Measurements from ENCODE around the gene SPC24. TPM values are rescaled to one million over a fixed set of nuclear protein-coding genes. Genes with fewer than 3 reads are reported as not detected.

The SPC24 gene
- total and polyA plus RNA-seq, 2 donors (not counting 1 experiment from before 2014, with no cell fraction given) = 0.12 to 0.15 TPM

GRCh38 chr19:11152318-11153062, 3.1 kb downstream of the SPC24 start:
- Histone ChIP-seq H3K4me1 (ENCODE audit: control insufficient read depth in 2 of 2, insufficient read depth in 2 of 2, low read length in 2 of 2) (peaks cover 10 to 14% of the 10 kb centered on the region in 2 donors), H3K36me3 (replicated peaks in 1 of 2; ENCODE audit: control extremely low read depth in 1 of 2, control insufficient read depth in 1 of 2, extremely low read depth in 1 of 2, insufficient read depth in 2 of 2, low read length in 1 of 2) (no peaks in the 10 kb centered on the region), H3K9ac (ENCODE audit: low read length) (no peak overlapping the region), H3K27me3 (replicated peaks in 1 of 4; ENCODE audit: control extremely low read depth in 1 of 4, control insufficient read depth in 3 of 4, insufficient read depth in 4 of 4, low read length in 3 of 4) (peaks cover 0 to 4% (median 0%) of the 10 kb centered on the region in 4 experiments), H4K20me1 (ENCODE audit: control insufficient read depth, insufficient read depth, low read length, poor library complexity, severe bottlenecking) (no peaks in the 10 kb centered on the region), H2AFZ (ENCODE audit: insufficient read depth, low read depth, low read length, poor library complexity, severe bottlenecking) (no peak overlapping the region), H3K4me3 (ENCODE audit: control extremely low read depth in 1 of 5, extremely low read depth in 1 of 5, insufficient read depth in 1 of 5, low read depth in 2 of 5, low read length in 4 of 5) (no peak overlapping the region), H3K4me2 (replicated peaks; ENCODE audit: low read depth, low read length, poor library complexity, severe bottlenecking) (no peak overlapping the region), H3K79me2 (ENCODE audit: control insufficient read depth, insufficient read depth, low read length) (peaks cover 15% of the 10 kb centered on the region), H3K27ac (ENCODE audit: low read length in 2 of 2) (no peak overlapping the region), H3K9me3 (ENCODE audit: control extremely low read depth in 1 of 3, control insufficient read depth in 2 of 3, insufficient read depth in 1 of 3, low read length in 2 of 3) (peaks cover 0 to 2% (median 0%) of the 10 kb centered on the region in 3 donors)
- H3K4me1 Mint-ChIP-seq = peaks cover 10% of the 10 kb centered on the region
- ATAC-seq (ENCODE audit: low read depth) (no peak), DNase-seq (no peak)
- no peaks in the 10 kb centered on the region for H3K9me3 Mint-ChIP-seq (ENCODE audit: insufficient read depth)
- 97% methylated on average over 10 of the region's 11 CpGs for WGBS (ENCODE audit: insufficient coverage)
- ChIA-PET POLR2A (no interaction called here), CTCF (interaction anchor here (0.8 kb wide), 1 partner anchor 117 kb away, joined by 3 read pairs; no protein-coding TSS in a partner anchor)
- intact Hi-C loops (cut with micrococcal nuclease) = loop anchor here (10.0 kb wide), 1 partner anchor 278 kb away; the partner anchor contains the start of gene CARM1
- TF ChIP-seq EZH2 (IDR thresholded peaks at IDR 0.05; ENCODE audit: borderline replicate concordance, insufficient read depth, low read depth, low read length, poor library complexity, severe bottlenecking) = no peak
- TF ChIP-seq, protein P1, sequence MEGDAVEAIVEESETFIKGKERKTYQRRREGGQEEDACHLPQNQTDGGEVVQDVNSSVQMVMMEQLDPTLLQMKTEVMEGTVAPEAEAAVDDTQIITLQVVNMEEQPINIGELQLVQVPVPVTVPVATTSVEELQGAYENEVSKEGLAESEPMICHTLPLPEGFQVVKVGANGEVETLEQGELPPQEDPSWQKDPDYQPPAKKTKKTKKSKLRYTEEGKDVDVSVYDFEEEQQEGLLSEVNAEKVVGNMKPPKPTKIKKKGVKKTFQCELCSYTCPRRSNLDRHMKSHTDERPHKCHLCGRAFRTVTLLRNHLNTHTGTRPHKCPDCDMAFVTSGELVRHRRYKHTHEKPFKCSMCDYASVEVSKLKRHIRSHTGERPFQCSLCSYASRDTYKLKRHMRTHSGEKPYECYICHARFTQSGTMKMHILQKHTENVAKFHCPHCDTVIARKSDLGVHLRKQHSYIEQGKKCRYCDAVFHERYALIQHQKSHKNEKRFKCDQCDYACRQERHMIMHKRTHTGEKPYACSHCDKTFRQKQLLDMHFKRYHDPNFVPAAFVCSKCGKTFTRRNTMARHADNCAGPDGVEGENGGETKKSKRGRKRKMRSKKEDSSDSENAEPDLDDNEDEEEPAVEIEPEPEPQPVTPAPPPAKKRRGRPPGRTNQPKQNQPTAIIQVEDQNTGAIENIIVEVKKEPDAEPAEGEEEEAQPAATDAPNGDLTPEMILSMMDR (IDR thresholded peaks at IDR 0.05) = no peak
- no peaks in the 10 kb centered on the region for H3K27me3 Mint-ChIP-seq
- no peak overlapping the region for H3K27ac Mint-ChIP-seq
- no peak overlapping the region for H3K4me3 Mint-ChIP-seq

DNA sequence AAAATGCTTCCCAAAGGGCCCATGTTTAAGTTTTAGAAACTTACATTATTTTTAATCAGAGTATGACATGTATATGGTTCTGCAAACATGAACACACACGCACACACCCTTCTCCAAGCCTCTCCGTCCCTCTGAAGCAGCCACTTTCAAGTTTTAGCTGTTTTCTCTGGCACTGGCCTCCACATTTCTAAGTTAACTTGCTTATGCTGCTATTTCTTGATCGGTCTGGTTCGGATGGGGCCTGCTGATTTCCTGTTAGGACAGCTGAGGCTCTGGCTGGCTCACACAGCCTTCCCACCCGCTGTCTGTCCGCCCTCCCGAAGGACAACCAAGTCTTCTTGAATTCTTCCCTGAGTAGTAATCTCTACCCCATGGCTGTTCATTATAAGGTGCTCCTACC, 4.4 kb downstream of the SPC24 start:
- no peaks in the 10 kb centered on the region for H3K36me3 ChIP-seq (replicated peaks in 1 of 2; ENCODE audit: control extremely low read depth in 1 of 2, control insufficient read depth in 1 of 2, extremely low read depth in 1 of 2, insufficient read depth in 2 of 2, low read length in 1 of 2)
- H3K9me3 ChIP-seq (ENCODE audit: control extremely low read depth in 1 of 3, control insufficient read depth in 2 of 3, insufficient read depth in 1 of 3, low read length in 2 of 3) = no peaks in the 10 kb centered on the region
- H3K4me1 ChIP-seq (ENCODE audit: control insufficient read depth in 2 of 2, insufficient read depth in 2 of 2, low read length in 2 of 2) = peaks cover 9 to 12% of the 10 kb centered on the region in 2 donors
- DNase-seq (no peak), ATAC-seq (ENCODE audit: low read depth) (no peak)
- no peak overlapping the region for H3K27ac Mint-ChIP-seq
- intact Hi-C loops (cut with micrococcal nuclease) = loop anchor here (10.0 kb wide), 1 partner anchor 276 kb away; the partner anchor contains the start of gene CARM1
- H3K9ac ChIP-seq (ENCODE audit: low read length) = no peak overlapping the region
- no peak overlapping the region for H3K4me3 ChIP-seq (ENCODE audit: control extremely low read depth in 1 of 5, extremely low read depth in 1 of 5, insufficient read depth in 1 of 5, low read depth in 2 of 5, low read length in 4 of 5)
- 94% methylated on average over 5 of the region's 7 CpGs for WGBS (ENCODE audit: insufficient coverage)
- H3K4me1 Mint-ChIP-seq = peaks cover 10% of the 10 kb centered on the region
- TF ChIP-seq, protein P1 (IDR thresholded peaks at IDR 0.05) = no peak
- no peak for TF ChIP-seq EZH2 (IDR thresholded peaks at IDR 0.05; ENCODE audit: borderline replicate concordance, insufficient read depth, low read depth, low read length, poor library complexity, severe bottlenecking)
- peaks cover 0 to 4% (median 0%) of the 10 kb centered on the region in 4 experiments for H3K27me3 ChIP-seq (replicated peaks in 1 of 4; ENCODE audit: control extremely low read depth in 1 of 4, control insufficient read depth in 3 of 4, insufficient read depth in 4 of 4, low read length in 3 of 4)
- ChIA-PET POLR2A (no interaction called here), CTCF (interaction anchor here (0.7 to 1.5 kb wide), 4 partner anchors 53 to 614 kb away, joined by 3 to 5 read pairs (median 4); no protein-coding TSS in a partner anchor)
- H3K9me3 Mint-ChIP-seq (ENCODE audit: insufficient read depth) = no peaks in the 10 kb centered on the region
- H3K4me3 Mint-ChIP-seq = no peak overlapping the region
- H2AFZ ChIP-seq (ENCODE audit: insufficient read depth, low read depth, low read length, poor library complexity, severe bottlenecking) = no peak overlapping the region
- H3K27ac ChIP-seq (ENCODE audit: low read length in 2 of 2) = no peak overlapping the region
- H3K4me2 ChIP-seq (replicated peaks; ENCODE audit: low read depth, low read length, poor library complexity, severe bottlenecking) = no peak overlapping the region
- no peaks in the 10 kb centered on the region for H3K27me3 Mint-ChIP-seq
- peaks cover 15% of the 10 kb centered on the region for H3K79me2 ChIP-seq (ENCODE audit: control insufficient read depth, insufficient read depth, low read length)
- no peaks in the 10 kb centered on the region for H4K20me1 ChIP-seq (ENCODE audit: control insufficient read depth, insufficient read depth, low read length, poor library complexity, severe bottlenecking)

All from B cell (primary cell).